SJSA1 (cell line): ENCODE measurements around the gene SRD5A1. TPM values are rescaled to one million over a fixed set of nuclear protein-coding genes. Genes with fewer than 3 reads are reported as not detected.
A peak's percentile ranks its signal among the peaks of the same experiment; 100 is the strongest.

Experiments used
- DNase-seq, 2 experiments: peaks; one replicate each; pipeline ENCODE4 v3.0.0-alpha.2; 2015 to 2020; ENCODE audit warnings: low spot score in 2 of 2, low read depth in 1 of 2
- H3K27ac ChIP-seq: fragments of 250-450 bp; sonication (Bioruptor Pico); 2 replicates; pipeline ENCODE4 v1.5.1; 2020; ENCODE audit warnings: mild to moderate bottlenecking, moderate library complexity
- H3K27me3 ChIP-seq: fragments of 250-450 bp; sonication (Bioruptor Pico); replicated peaks from 2 replicates; pipeline ENCODE4 v1.5.1; 2020; ENCODE audit warnings: mild to moderate bottlenecking, moderate library complexity
- H3K36me3 ChIP-seq: fragments of 250-450 bp; sonication (Bioruptor Pico); 2 replicates; pipeline ENCODE4 v1.5.1; 2020; ENCODE audit warnings: mild to moderate bottlenecking
- H3K4me1 ChIP-seq: fragments of 250-450 bp; sonication (Bioruptor Pico); replicated peaks from 2 replicates; pipeline ENCODE4 v1.6.1; 2021; ENCODE audit warnings: mild to moderate bottlenecking
- H3K4me3 ChIP-seq: fragments of 250-450 bp; sonication (Bioruptor Pico); 2 replicates; pipeline ENCODE4 v1.5.1; 2020; ENCODE audit warnings: mild to moderate bottlenecking
- H3K9me3 ChIP-seq: fragments of 250-450 bp; sonication (Bioruptor Pico); replicated peaks from 2 replicates; pipeline ENCODE4 v1.5.1; 2020; ENCODE audit warnings: mild to moderate bottlenecking
- total RNA-seq: library from RNA; depleted of rRNA; stranded (reverse); fragments of >200 nt; shearing (Covaris generic); gene quantifications from 2 replicates; pipeline ENCODE4 v1.2.3, GENCODE V29; 2014

SRD5A1 gene
- total RNA-seq, 1 experiment from 2014 or later, result 18.1 TPM

GRCh38 chr5:6673031-6673430 lies 39.8 kb downstream of the SRD5A1 start:
- Histone ChIP-seq H3K27me3 (no peaks in the 10 kb centered on the region), H3K27ac (no peak overlapping the region), H3K9me3 (no peaks in the 10 kb centered on the region), H3K4me1 (no peaks in the 10 kb centered on the region), H3K36me3 (no peaks in the 10 kb centered on the region), H3K4me3 (no peak overlapping the region)
- DNase-seq, result no peak

GRCh38 chr5:6673963-6674362 lies 40.7 kb downstream of the SRD5A1 start:
- Histone ChIP-seq H3K27me3 (no peaks in the 10 kb centered on the region), H3K27ac (no peak overlapping the region), H3K4me3 (no peak overlapping the region), H3K4me1 (no peaks in the 10 kb centered on the region), H3K36me3 (no peaks in the 10 kb centered on the region), H3K9me3 (no peaks in the 10 kb centered on the region)
- DNase-seq, result no peak

- Histone ChIP-seq H3K27ac (no peak overlapping the region), H3K36me3 (no peaks in the 10 kb centered on the region), H3K27me3 (no peaks in the 10 kb centered on the region), H3K9me3 (no peaks in the 10 kb centered on the region), H3K4me3 (no peak overlapping the region), H3K4me1 (no peaks in the 10 kb centered on the region)
- DNase-seq, result no peak
Measured at GRCh38 chr5:6674421-6674820, 41.2 kb downstream of the SRD5A1 start.

GRCh38 chr5:6674886-6675285 lies 41.6 kb downstream of the SRD5A1 start:
- Histone ChIP-seq H3K4me3 (no peak overlapping the region), H3K9me3 (no peaks in the 10 kb centered on the region), H3K27ac (no peak overlapping the region), H3K27me3 (no peaks in the 10 kb centered on the region), H3K4me1 (no peaks in the 10 kb centered on the region), H3K36me3 (no peaks in the 10 kb centered on the region)
- DNase-seq, result no peak

GRCh38 chr5:6675784-6676491 lies 42.7 kb downstream of the SRD5A1 start:
- H3K27ac ChIP-seq, result no peak overlapping the region
- no peaks in the 10 kb centered on the region for H3K4me1 ChIP-seq
- no peak overlapping the region for H3K4me3 ChIP-seq
- no peaks in the 10 kb centered on the region; the same call in 1 of the 2 replicates for H3K27me3 ChIP-seq
- no peak for DNase-seq
- no peaks in the 10 kb centered on the region for H3K9me3 ChIP-seq
- no peaks in the 10 kb centered on the region for H3K36me3 ChIP-seq

- no peak overlapping the region for H3K27ac ChIP-seq
- H3K4me1 ChIP-seq, result no peaks in the 10 kb centered on the region
- no peak for DNase-seq
Measured at GRCh38 chr5:6676702-6677101, 43.5 kb downstream of the SRD5A1 start.

GRCh38 chr5:6678385-6678784 lies 45.1 kb downstream of the SRD5A1 start:
- H3K4me3 ChIP-seq, result no peak overlapping the region
- H3K27ac ChIP-seq, result no peak overlapping the region
- DNase-seq, result no peak
- no peaks in the 10 kb centered on the region for H3K4me1 ChIP-seq
- H3K36me3 ChIP-seq, result no peaks in the 10 kb centered on the region
- H3K27me3 ChIP-seq, result peaks cover 9% of the 10 kb centered on the region; the same call in 1 of the 2 replicates
- peaks cover 5% of the 10 kb centered on the region; the same call in 1 of the 2 replicates for H3K9me3 ChIP-seq

More at GRCh38 chr5:6676702-6677101, 43.5 kb downstream of the SRD5A1 start:
- Histone ChIP-seq H3K9me3 (peaks cover 3% of the 10 kb centered on the region; the same call in 1 of the 2 replicates), H3K36me3 (no peaks in the 10 kb centered on the region), H3K4me3 (no peak overlapping the region), H3K27me3 (peaks cover 3% of the 10 kb centered on the region; the same call in 1 of the 2 replicates)

- Histone ChIP-seq H3K27ac (no peak overlapping the region), H3K27me3 (peaks cover 9% of the 10 kb centered on the region; the same call in 1 of the 2 replicates), H3K36me3 (no peaks in the 10 kb centered on the region), H3K4me3 (no peak overlapping the region), H3K4me1 (no peaks in the 10 kb centered on the region), H3K9me3 (peaks cover 5% of the 10 kb centered on the region; the same call in 1 of the 2 replicates)
- DNase-seq, result no peak
Measured at GRCh38 chr5:6680922-6681321, 47.7 kb downstream of the SRD5A1 start.

- no peak for DNase-seq
- Histone ChIP-seq H3K36me3 (no peaks in the 10 kb centered on the region), H3K4me1 (no peaks in the 10 kb centered on the region), H3K27ac (no peak overlapping the region), H3K4me3 (no peak overlapping the region), H3K27me3 (peaks cover 9% of the 10 kb centered on the region; the same call in 1 of the 2 replicates), H3K9me3 (peaks cover 5% of the 10 kb centered on the region; the same call in 1 of the 2 replicates)
Measured at GRCh38 chr5:6681682-6682081, 48.4 kb downstream of the SRD5A1 start.

GRCh38 chr5:6682239-6682638 lies 49.0 kb downstream of the SRD5A1 start:
- H3K36me3 ChIP-seq, result no peaks in the 10 kb centered on the region
- H3K4me3 ChIP-seq, result no peak overlapping the region
- H3K9me3 ChIP-seq, result peaks cover 5% of the 10 kb centered on the region; the same call in 1 of the 2 replicates
- no peaks in the 10 kb centered on the region for H3K4me1 ChIP-seq
- DNase-seq, result no peak
- H3K27me3 ChIP-seq, result peaks cover 9% of the 10 kb centered on the region; the same call in 1 of the 2 replicates
- H3K27ac ChIP-seq, result no peak overlapping the region

GRCh38 chr5:6683241-6683640 lies 50.0 kb downstream of the SRD5A1 start:
- Histone ChIP-seq H3K9me3 (peaks cover 5% of the 10 kb centered on the region; the same call in 1 of the 2 replicates), H3K36me3 (no peaks in the 10 kb centered on the region), H3K27ac (no peak overlapping the region), H3K4me3 (no peak overlapping the region), H3K4me1 (no peaks in the 10 kb centered on the region), H3K27me3 (peaks cover 9% of the 10 kb centered on the region; the same call in 1 of the 2 replicates)
- no peak for DNase-seq

- Histone ChIP-seq H3K27me3 (peaks cover 9% of the 10 kb centered on the region; the same call in 1 of the 2 replicates), H3K4me1 (no peaks in the 10 kb centered on the region), H3K4me3 (no peak overlapping the region), H3K36me3 (no peaks in the 10 kb centered on the region), H3K9me3 (peaks cover 5% of the 10 kb centered on the region; the same call in 1 of the 2 replicates), H3K27ac (no peak overlapping the region)
- no peak for DNase-seq
Measured at GRCh38 chr5:6684075-6684474, 50.8 kb downstream of the SRD5A1 start.

GRCh38 chr5:6686501-6686900 lies 53.3 kb downstream of the SRD5A1 start:
- peaks cover 8% of the 10 kb centered on the region; the same call in 1 of the 2 replicates for H3K27me3 ChIP-seq

GRCh38 chr5:6686915-6687409 lies 53.7 kb downstream of the SRD5A1 start:
- H3K9me3 ChIP-seq, result 0 out of 2 replicates have a peak, but pooled peaks cover 2% of the 10 kb centered on the region
- H3K27ac ChIP-seq, result no peak overlapping the region
- H3K4me3 ChIP-seq, result no peak overlapping the region
- peaks cover 6% of the 10 kb centered on the region; the same call in 1 of the 2 replicates for H3K27me3 ChIP-seq
- DNase-seq, result peak in 1 of 2 experiments; percentile 49
- no peaks in the 10 kb centered on the region for H3K4me1 ChIP-seq
- H3K36me3 ChIP-seq, result no peaks in the 10 kb centered on the region

More at GRCh38 chr5:6686501-6686900, 53.3 kb downstream of the SRD5A1 start:
- Histone ChIP-seq H3K36me3 (no peaks in the 10 kb centered on the region), H3K9me3 (peaks cover 5% of the 10 kb centered on the region; the same call in 1 of the 2 replicates), H3K4me3 (no peak overlapping the region), H3K27ac (no peak overlapping the region), H3K4me1 (no peaks in the 10 kb centered on the region)
- DNase-seq, result no peak
